ENCODE results near the gene GID8. TPM values are rescaled to one million over a fixed set of nuclear protein-coding genes. Genes with fewer than 3 reads are reported as not detected.

Gene GID8
- total RNA-seq, 1 experiment from 2014 or later, result 40.2 TPM

GRCh38 chr20:62897666-62898065 lies 40.3 kb upstream of the GID8 start:
- Histone ChIP-seq H3K36me3 (ENCODE audit: insufficient read depth, low read length, poor library complexity, severe bottlenecking) (peaks cover 64% of the 10 kb centered on the region), H3K4me3 (ENCODE audit: low read depth, low read length, poor library complexity, severe bottlenecking) (no peak overlapping the region), H3K27ac (ENCODE audit: low read depth, low read length, poor library complexity, severe bottlenecking) (no peak overlapping the region), H3K27me3 (replicated peaks; ENCODE audit: insufficient read depth, low read depth, low read length, poor library complexity) (no peaks in the 10 kb centered on the region), H3K4me1 (ENCODE audit: insufficient read depth, low read length, poor library complexity, severe bottlenecking) (peaks cover 16% of the 10 kb centered on the region), H3K9me3 (ENCODE audit: low read depth, low read length, poor library complexity, severe bottlenecking) (no peaks in the 10 kb centered on the region)
- POLR2A ChIA-PET (ENCODE audit: low non-redundant PET), result no interaction called here
- TF ChIP-seq EZH2 (IDR thresholded peaks at IDR 0.05; ENCODE audit: borderline replicate concordance, low read depth, low read length, poor library complexity, severe bottlenecking) (no peak), CTCF (conservative IDR thresholded peaks at IDR 0.05; ENCODE audit: low read depth, low read length) (no peak)
- no TSS peak for BruUV-seq (replicated peaks)
- CTCF ChIA-PET, result no interaction called here
- no peak for DNase-seq (ENCODE audit: low spot score)
- intact Hi-C loops (cut with micrococcal nuclease; ENCODE audit: unreplicated experiment), result no loop called here

- POLR2A ChIA-PET (ENCODE audit: low non-redundant PET), result no interaction called here
Observed at GRCh38 chr20:62898093-62898964, 39.6 kb upstream of the GID8 start.

DNA sequence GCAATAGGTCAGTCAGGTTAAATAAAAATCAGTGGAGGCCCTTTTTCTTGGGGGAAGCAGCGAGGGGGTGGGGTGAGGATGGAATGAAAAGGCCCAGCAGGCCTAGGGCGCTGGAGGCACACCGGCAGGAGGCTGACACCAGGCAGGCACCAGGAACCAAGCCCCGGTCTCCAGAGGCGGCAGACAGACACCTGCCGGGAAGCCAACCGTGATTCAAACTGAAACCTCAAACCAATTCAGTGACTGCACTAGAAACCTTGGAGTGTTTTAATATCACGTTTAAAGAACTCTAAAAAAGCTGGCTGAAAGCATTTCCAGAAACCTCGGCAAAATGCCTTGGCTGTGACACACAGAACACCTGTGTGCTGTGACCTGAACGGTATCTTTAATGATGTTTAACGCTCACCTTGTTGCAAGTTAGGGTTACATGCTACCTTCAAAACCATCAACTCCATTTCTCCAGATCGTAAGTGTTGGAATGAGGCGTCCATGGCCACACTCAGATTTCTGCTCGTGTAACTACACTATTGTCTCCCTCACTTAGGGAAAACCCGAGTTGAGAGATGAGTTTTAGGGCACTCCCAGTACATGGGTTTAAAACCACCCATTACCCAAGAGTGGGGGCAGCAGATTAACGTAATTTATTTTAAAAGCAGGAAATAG lies 38.8 kb upstream of the GID8 start:
- ChIA-PET POLR2A (ENCODE audit: low non-redundant PET) (no interaction called here), CTCF (no interaction called here)
- no peak for DNase-seq (ENCODE audit: low spot score)
- no peak overlapping the region for H3K4me3 ChIP-seq (ENCODE audit: low read depth, low read length, poor library complexity, severe bottlenecking)
- intact Hi-C loops (cut with micrococcal nuclease; ENCODE audit: unreplicated experiment), result no loop called here
- H3K36me3 ChIP-seq (ENCODE audit: insufficient read depth, low read length, poor library complexity, severe bottlenecking), result peaks cover 64% of the 10 kb centered on the region
- no peak overlapping the region for H3K27ac ChIP-seq (ENCODE audit: low read depth, low read length, poor library complexity, severe bottlenecking)
- H3K9me3 ChIP-seq (ENCODE audit: low read depth, low read length, poor library complexity, severe bottlenecking), result no peaks in the 10 kb centered on the region
- H3K27me3 ChIP-seq (replicated peaks; ENCODE audit: insufficient read depth, low read depth, low read length, poor library complexity), result no peaks in the 10 kb centered on the region
- peaks cover 16% of the 10 kb centered on the region for H3K4me1 ChIP-seq (ENCODE audit: insufficient read depth, low read length, poor library complexity, severe bottlenecking)
- TF ChIP-seq EZH2 (IDR thresholded peaks at IDR 0.05; ENCODE audit: borderline replicate concordance, low read depth, low read length, poor library complexity, severe bottlenecking), result no peak
- no peak for TF ChIP-seq CTCF (conservative IDR thresholded peaks at IDR 0.05; ENCODE audit: low read depth, low read length)
- BruUV-seq (replicated peaks), result no TSS peak

More at GRCh38 chr20:62898093-62898964, 39.6 kb upstream of the GID8 start:
- Histone ChIP-seq H3K4me1 (ENCODE audit: insufficient read depth, low read length, poor library complexity, severe bottlenecking) (peaks cover 16% of the 10 kb centered on the region), H3K4me3 (ENCODE audit: low read depth, low read length, poor library complexity, severe bottlenecking) (no peak overlapping the region), H3K36me3 (ENCODE audit: insufficient read depth, low read length, poor library complexity, severe bottlenecking) (peaks cover 64% of the 10 kb centered on the region), H3K9me3 (ENCODE audit: low read depth, low read length, poor library complexity, severe bottlenecking) (no peaks in the 10 kb centered on the region), H3K27me3 (replicated peaks; ENCODE audit: insufficient read depth, low read depth, low read length, poor library complexity) (no peaks in the 10 kb centered on the region), H3K27ac (ENCODE audit: low read depth, low read length, poor library complexity, severe bottlenecking) (no peak overlapping the region)
- TF ChIP-seq EZH2 (IDR thresholded peaks at IDR 0.05; ENCODE audit: borderline replicate concordance, low read depth, low read length, poor library complexity, severe bottlenecking) (no peak), CTCF (conservative IDR thresholded peaks at IDR 0.05; ENCODE audit: low read depth, low read length) (no peak)
- no peak for DNase-seq (ENCODE audit: low spot score)
- CTCF ChIA-PET, result no interaction called here
- BruUV-seq (replicated peaks), result no TSS peak
- intact Hi-C loops (cut with micrococcal nuclease; ENCODE audit: unreplicated experiment), result no loop called here

Data from A673 (cell line).